HEK293 (cell line): ENCODE data around the gene TMIE.

Experiments used
- CTCF ChIA-PET: fragments of 350-600 bp; formaldehyde crosslinking; extraction: SDS; loops from one replicate; lab custom pipeline; 2021; ENCODE audit warnings: antibody characterized with exemption; lab: Yijun Ruan, JAX
- POLR2A ChIA-PET: fragments of 300-600 bp; formaldehyde crosslinking; extraction: SDS; loops from one replicate; lab custom pipeline; 2020; ENCODE audit warnings: antibody characterized with exemption, inconsistent platforms; lab: Yijun Ruan, JAX
- H3K27ac ChIP-seq: fragments of 200-500 bp; sonication (Bioruptor generic); 2 replicates; pipeline ENCODE4 v1.5.1; 2014; ENCODE audit warnings: low read depth, low read length, control low read depth, inconsistent platforms; ENCODE audit errors: extremely low read depth
- H3K36me3 ChIP-seq, 2 experiments: fragments of 200-500 bp in 1 of 2; sonication (Bioruptor generic) in 1 of 2; 1 replicate in 1 of 2; 2 replicates in 1 of 2; pipeline ENCODE4 v1.5.1; 2014 to 2017; ENCODE audit warnings: inconsistent platforms in 2 of 2, low read length in 2 of 2; ENCODE audit not compliant: control insufficient read depth in 2 of 2, insufficient read depth in 1 of 2
- H3K4me1 ChIP-seq: fragments of 200-500 bp; sonication (Bioruptor generic); 2 replicates; pipeline ENCODE4 v1.5.1; 2014; ENCODE audit warnings: mild to moderate bottlenecking, low read length, inconsistent platforms; ENCODE audit not compliant: control insufficient read depth, insufficient read depth
- H3K4me3 ChIP-seq: 2 replicates; pipeline ENCODE4 v1.5.1; 2011; ENCODE audit warnings: low read depth, mild to moderate bottlenecking, control low read depth, low read length, moderate library complexity
- H3K9me3 ChIP-seq: fragments of 200-500 bp; sonication (Bioruptor generic); 2 replicates; pipeline ENCODE4 v1.5.1; 2014; ENCODE audit warnings: low read depth, low read length, inconsistent platforms; ENCODE audit not compliant: control insufficient read depth, insufficient read depth
- GLIS1 ChIP-seq: fragments of 450-650 bp; formaldehyde crosslinking; IDR thresholded peaks from 2 replicates; pipeline ENCODE4 v1.5.1; 2016; ENCODE audit warnings: missing biosample characterization, missing genetic modification characterization
- MEIS1 ChIP-seq: sonication (generic); formaldehyde crosslinking; IDR thresholded peaks from 2 replicates; pipeline ENCODE4 v1.8.1; 2022; ENCODE audit warnings: missing genetic modification reagents, mild to moderate bottlenecking, borderline replicate concordance
- ZBTB20 ChIP-seq: fragments of 450-650 bp; formaldehyde crosslinking; IDR thresholded peaks from 2 replicates; pipeline ENCODE4 v1.5.1; 2016; ENCODE audit warnings: missing biosample characterization, missing genetic modification characterization
- ZNF132 ChIP-seq: fragments of 450-650 bp; formaldehyde crosslinking; IDR thresholded peaks from 2 replicates; pipeline ENCODE4 v1.5.1; 2017; ENCODE audit warnings: missing biosample characterization, missing genetic modification characterization, borderline replicate concordance
- ZNF239 ChIP-seq: fragments of 450-650 bp; formaldehyde crosslinking; IDR thresholded peaks from 2 replicates; pipeline ENCODE4 v1.5.1; 2016; ENCODE audit warnings: missing biosample characterization, missing genetic modification characterization
- ZNF521 ChIP-seq: fragments of 450-650 bp; formaldehyde crosslinking; IDR thresholded peaks from 2 replicates; pipeline ENCODE4 v1.5.1; 2017; ENCODE audit warnings: missing biosample characterization, mild to moderate bottlenecking, missing genetic modification characterization
- ZNF571 ChIP-seq: fragments of 450-650 bp; formaldehyde crosslinking; IDR thresholded peaks from 2 replicates; pipeline ENCODE4 v1.5.0; 2017; ENCODE audit warnings: missing biosample characterization, missing genetic modification characterization
- ZNF645 ChIP-seq: fragments of 450-650 bp; formaldehyde crosslinking; IDR thresholded peaks from 2 replicates; pipeline ENCODE4; 2016; ENCODE audit warnings: missing biosample characterization, missing genetic modification characterization
- ZNF660 ChIP-seq: fragments of 450-650 bp; IDR thresholded peaks from 2 replicates; pipeline ENCODE4 v1.5.1; 2018; ENCODE audit warnings: missing biosample characterization, mild to moderate bottlenecking, missing genetic modification characterization
- ZNF76 ChIP-seq: fragments of 450-650 bp; formaldehyde crosslinking; IDR thresholded peaks from 2 replicates; pipeline ENCODE4; 2016; ENCODE audit warnings: low read depth, missing biosample characterization, missing genetic modification characterization, borderline replicate concordance
- TF ChIP-seq, protein P1 (sequence below): fragments of 450-650 bp; formaldehyde crosslinking; IDR thresholded peaks from 2 replicates; pipeline ENCODE4 v1.5.1; 2017; ENCODE audit warnings: missing biosample characterization, missing genetic modification characterization
- TF ChIP-seq, protein P2 (sequence below): fragments of 450-650 bp; formaldehyde crosslinking; IDR thresholded peaks from 2 replicates; pipeline ENCODE4 v1.5.1; 2017; ENCODE audit warnings: missing biosample characterization, missing genetic modification characterization
- TF ChIP-seq, protein P3 (sequence below): fragments of 450-650 bp; formaldehyde crosslinking; IDR thresholded peaks from 2 replicates; pipeline ENCODE4 v1.5.1; 2016; ENCODE audit warnings: missing biosample characterization, missing genetic modification characterization
- TF ChIP-seq, protein P4 (sequence below): fragments of 450-650 bp; formaldehyde crosslinking; IDR thresholded peaks from 2 replicates; pipeline ENCODE4 v1.5.1; 2016; ENCODE audit warnings: missing biosample characterization, missing genetic modification characterization, borderline replicate concordance
- TF ChIP-seq, protein P5 (sequence below): fragments of 450-650 bp; formaldehyde crosslinking; IDR thresholded peaks from 2 replicates; pipeline ENCODE4 v1.5.1; 2016; ENCODE audit warnings: missing biosample characterization, missing genetic modification characterization, borderline replicate concordance

Gene TMIE

GRCh38 chr3:46736006-46736872 is 35.0 kb downstream of the TMIE start:
- no peak overlapping the region for H3K27ac ChIP-seq
- no peaks in the 10 kb centered on the region for H3K9me3 ChIP-seq
- TF ChIP-seq, protein P1, sequence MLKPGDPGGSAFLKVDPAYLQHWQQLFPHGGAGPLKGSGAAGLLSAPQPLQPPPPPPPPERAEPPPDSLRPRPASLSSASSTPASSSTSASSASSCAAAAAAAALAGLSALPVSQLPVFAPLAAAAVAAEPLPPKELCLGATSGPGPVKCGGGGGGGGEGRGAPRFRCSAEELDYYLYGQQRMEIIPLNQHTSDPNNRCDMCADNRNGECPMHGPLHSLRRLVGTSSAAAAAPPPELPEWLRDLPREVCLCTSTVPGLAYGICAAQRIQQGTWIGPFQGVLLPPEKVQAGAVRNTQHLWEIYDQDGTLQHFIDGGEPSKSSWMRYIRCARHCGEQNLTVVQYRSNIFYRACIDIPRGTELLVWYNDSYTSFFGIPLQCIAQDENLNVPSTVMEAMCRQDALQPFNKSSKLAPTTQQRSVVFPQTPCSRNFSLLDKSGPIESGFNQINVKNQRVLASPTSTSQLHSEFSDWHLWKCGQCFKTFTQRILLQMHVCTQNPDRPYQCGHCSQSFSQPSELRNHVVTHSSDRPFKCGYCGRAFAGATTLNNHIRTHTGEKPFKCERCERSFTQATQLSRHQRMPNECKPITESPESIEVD (tag by site-specific recombination), result no peak
- TF ChIP-seq ZBTB20 (tag by site-specific recombination), result no peak
- TF ChIP-seq, protein P2, sequence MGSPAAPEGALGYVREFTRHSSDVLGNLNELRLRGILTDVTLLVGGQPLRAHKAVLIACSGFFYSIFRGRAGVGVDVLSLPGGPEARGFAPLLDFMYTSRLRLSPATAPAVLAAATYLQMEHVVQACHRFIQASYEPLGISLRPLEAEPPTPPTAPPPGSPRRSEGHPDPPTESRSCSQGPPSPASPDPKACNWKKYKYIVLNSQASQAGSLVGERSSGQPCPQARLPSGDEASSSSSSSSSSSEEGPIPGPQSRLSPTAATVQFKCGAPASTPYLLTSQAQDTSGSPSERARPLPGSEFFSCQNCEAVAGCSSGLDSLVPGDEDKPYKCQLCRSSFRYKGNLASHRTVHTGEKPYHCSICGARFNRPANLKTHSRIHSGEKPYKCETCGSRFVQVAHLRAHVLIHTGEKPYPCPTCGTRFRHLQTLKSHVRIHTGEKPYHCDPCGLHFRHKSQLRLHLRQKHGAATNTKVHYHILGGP (tag by site-specific recombination), result no peak
- TF ChIP-seq ZNF645 (tag by site-specific recombination), result no peak
- no peak for TF ChIP-seq ZNF132
- H3K36me3 ChIP-seq, result no peaks in the 10 kb centered on the region
- POLR2A ChIA-PET, result no interaction called here
- no peak overlapping the region for H3K4me3 ChIP-seq
- CTCF ChIA-PET, result no interaction called here
- no peaks in the 10 kb centered on the region for H3K4me1 ChIP-seq

DNA sequence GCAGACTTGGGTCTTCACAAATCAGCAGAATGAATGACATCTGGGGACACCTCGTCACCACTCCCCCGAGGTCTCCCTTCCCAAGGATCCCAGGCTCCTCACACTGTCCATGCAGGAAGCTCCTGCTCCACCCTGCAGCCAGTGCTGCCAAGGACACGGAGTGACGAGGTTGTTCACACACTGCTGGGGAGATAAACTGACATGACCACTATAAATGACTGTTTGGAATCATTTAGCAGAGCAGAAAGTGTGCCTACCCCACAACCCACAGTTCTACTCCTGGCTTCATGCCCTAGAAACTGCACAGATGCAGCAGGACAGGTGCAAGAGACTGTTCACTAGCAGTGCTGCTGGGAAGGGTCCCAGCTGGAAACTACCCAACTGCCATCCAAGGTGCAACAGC is 36.1 kb downstream of the TMIE start:
- Histone ChIP-seq H3K36me3 (no peaks in the 10 kb centered on the region), H3K4me3 (no peak overlapping the region), H3K4me1 (no peaks in the 10 kb centered on the region), H3K9me3 (no peaks in the 10 kb centered on the region), H3K27ac (no peak overlapping the region)
- ChIA-PET CTCF (interaction anchor here (1.0 kb wide), 1 partner anchor 111 kb away, joined by 3 read pairs; no protein-coding TSS in a partner anchor), POLR2A (no interaction called here)
- TF ChIP-seq, protein P3, sequence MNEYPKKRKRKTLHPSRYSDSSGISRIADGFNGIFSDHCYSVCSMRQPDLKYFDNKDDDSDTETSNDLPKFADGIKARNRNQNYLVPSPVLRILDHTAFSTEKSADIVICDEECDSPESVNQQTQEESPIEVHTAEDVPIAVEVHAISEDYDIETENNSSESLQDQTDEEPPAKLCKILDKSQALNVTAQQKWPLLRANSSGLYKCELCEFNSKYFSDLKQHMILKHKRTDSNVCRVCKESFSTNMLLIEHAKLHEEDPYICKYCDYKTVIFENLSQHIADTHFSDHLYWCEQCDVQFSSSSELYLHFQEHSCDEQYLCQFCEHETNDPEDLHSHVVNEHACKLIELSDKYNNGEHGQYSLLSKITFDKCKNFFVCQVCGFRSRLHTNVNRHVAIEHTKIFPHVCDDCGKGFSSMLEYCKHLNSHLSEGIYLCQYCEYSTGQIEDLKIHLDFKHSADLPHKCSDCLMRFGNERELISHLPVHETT (tag by site-specific recombination), result no peak
- TF ChIP-seq GLIS1 (tag by site-specific recombination) (no peak), ZNF132 (no peak), ZNF571 (tag by site-specific recombination) (no peak), ZNF76 (tag by site-specific recombination) (no peak), MEIS1 (CRISPR knock-in tag) (no peak), ZNF521 (tag by site-specific recombination) (no peak), ZNF660 (tag by site-specific recombination) (no peak), ZNF239 (tag by site-specific recombination) (no peak)
- TF ChIP-seq, protein P1 (tag by site-specific recombination), result no peak
- TF ChIP-seq, protein P4, sequence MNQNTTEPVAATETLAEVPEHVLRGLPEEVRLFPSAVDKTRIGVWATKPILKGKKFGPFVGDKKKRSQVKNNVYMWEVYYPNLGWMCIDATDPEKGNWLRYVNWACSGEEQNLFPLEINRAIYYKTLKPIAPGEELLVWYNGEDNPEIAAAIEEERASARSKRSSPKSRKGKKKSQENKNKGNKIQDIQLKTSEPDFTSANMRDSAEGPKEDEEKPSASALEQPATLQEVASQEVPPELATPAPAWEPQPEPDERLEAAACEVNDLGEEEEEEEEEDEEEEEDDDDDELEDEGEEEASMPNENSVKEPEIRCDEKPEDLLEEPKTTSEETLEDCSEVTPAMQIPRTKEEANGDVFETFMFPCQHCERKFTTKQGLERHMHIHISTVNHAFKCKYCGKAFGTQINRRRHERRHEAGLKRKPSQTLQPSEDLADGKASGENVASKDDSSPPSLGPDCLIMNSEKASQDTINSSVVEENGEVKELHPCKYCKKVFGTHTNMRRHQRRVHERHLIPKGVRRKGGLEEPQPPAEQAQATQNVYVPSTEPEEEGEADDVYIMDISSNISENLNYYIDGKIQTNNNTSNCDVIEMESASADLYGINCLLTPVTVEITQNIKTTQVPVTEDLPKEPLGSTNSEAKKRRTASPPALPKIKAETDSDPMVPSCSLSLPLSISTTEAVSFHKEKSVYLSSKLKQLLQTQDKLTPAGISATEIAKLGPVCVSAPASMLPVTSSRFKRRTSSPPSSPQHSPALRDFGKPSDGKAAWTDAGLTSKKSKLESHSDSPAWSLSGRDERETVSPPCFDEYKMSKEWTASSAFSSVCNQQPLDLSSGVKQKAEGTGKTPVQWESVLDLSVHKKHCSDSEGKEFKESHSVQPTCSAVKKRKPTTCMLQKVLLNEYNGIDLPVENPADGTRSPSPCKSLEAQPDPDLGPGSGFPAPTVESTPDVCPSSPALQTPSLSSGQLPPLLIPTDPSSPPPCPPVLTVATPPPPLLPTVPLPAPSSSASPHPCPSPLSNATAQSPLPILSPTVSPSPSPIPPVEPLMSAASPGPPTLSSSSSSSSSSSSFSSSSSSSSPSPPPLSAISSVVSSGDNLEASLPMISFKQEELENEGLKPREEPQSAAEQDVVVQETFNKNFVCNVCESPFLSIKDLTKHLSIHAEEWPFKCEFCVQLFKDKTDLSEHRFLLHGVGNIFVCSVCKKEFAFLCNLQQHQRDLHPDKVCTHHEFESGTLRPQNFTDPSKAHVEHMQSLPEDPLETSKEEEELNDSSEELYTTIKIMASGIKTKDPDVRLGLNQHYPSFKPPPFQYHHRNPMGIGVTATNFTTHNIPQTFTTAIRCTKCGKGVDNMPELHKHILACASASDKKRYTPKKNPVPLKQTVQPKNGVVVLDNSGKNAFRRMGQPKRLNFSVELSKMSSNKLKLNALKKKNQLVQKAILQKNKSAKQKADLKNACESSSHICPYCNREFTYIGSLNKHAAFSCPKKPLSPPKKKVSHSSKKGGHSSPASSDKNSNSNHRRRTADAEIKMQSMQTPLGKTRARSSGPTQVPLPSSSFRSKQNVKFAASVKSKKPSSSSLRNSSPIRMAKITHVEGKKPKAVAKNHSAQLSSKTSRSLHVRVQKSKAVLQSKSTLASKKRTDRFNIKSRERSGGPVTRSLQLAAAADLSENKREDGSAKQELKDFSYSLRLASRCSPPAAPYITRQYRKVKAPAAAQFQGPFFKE, result no peak
- TF ChIP-seq, protein P5, sequence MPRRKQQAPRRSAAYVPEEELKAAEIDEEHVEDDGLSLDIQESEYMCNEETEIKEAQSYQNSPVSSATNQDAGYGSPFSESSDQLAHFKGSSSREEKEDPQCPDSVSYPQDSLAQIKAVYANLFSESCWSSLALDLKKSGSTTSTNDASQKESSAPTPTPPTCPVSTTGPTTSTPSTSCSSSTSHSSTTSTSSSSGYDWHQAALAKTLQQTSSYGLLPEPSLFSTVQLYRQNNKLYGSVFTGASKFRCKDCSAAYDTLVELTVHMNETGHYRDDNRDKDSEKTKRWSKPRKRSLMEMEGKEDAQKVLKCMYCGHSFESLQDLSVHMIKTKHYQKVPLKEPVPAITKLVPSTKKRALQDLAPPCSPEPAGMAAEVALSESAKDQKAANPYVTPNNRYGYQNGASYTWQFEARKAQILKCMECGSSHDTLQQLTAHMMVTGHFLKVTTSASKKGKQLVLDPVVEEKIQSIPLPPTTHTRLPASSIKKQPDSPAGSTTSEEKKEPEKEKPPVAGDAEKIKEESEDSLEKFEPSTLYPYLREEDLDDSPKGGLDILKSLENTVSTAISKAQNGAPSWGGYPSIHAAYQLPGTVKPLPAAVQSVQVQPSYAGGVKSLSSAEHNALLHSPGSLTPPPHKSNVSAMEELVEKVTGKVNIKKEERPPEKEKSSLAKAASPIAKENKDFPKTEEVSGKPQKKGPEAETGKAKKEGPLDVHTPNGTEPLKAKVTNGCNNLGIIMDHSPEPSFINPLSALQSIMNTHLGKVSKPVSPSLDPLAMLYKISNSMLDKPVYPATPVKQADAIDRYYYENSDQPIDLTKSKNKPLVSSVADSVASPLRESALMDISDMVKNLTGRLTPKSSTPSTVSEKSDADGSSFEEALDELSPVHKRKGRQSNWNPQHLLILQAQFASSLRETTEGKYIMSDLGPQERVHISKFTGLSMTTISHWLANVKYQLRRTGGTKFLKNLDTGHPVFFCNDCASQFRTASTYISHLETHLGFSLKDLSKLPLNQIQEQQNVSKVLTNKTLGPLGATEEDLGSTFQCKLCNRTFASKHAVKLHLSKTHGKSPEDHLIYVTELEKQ, result no peak
